A673 (cell line): ENCODE data around the gene DSCAM. TPM values are rescaled to one million over a fixed set of nuclear protein-coding genes. Genes with fewer than 3 reads are reported as not detected.

Experiments
- BruUV-seq: library from RNA; stranded (reverse); fragments of 400-500 nt; replicated peaks from 2 replicates; lab custom pipeline; 2021; lab: Mats Ljungman, UMichigan
- CTCF ChIA-PET: fragments of 300-600 bp; sonication (Branson Sonifier 250); formaldehyde crosslinking; loops from one replicate; lab custom pipeline; 2022; ENCODE audit warnings: antibody characterized with exemption; lab: Charles Lee
- POLR2A ChIA-PET: fragments of 300-600 bp; sonication (Branson Sonifier 250); formaldehyde crosslinking; loops from one replicate; lab custom pipeline; 2022; ENCODE audit warnings: antibody characterized with exemption; ENCODE audit not compliant: low non-redundant PET; lab: Charles Lee
- DNase-seq: peaks from one replicate; pipeline ENCODE4 v3.0.0-alpha.2; 2015; ENCODE audit warnings: low spot score
- H3K27ac ChIP-seq: fragments of 200-600 bp; sonication (generic); 2 replicates; pipeline ENCODE4 v1.5.1; 2016; ENCODE audit warnings: mixed run types, low read depth, mild to moderate bottlenecking, mixed read lengths, antibody characterized with exemption, low read length; ENCODE audit not compliant: poor library complexity, severe bottlenecking
- H3K27me3 ChIP-seq: fragments of 200-600 bp; sonication (generic); replicated peaks from 2 replicates; pipeline ENCODE4 v1.6.1; 2017; ENCODE audit warnings: mixed run types, low read depth, mild to moderate bottlenecking, mixed read lengths, antibody characterized with exemption, low read length; ENCODE audit not compliant: insufficient read depth, poor library complexity
- H3K36me3 ChIP-seq: fragments of 200-600 bp; sonication (generic); 2 replicates; pipeline ENCODE4 v1.6.1; 2016; ENCODE audit warnings: mixed run types, mild to moderate bottlenecking, mixed read lengths, antibody characterized with exemption, low read length; ENCODE audit not compliant: insufficient read depth, poor library complexity, severe bottlenecking
- H3K4me1 ChIP-seq: fragments of 200-600 bp; sonication (generic); 2 replicates; pipeline ENCODE4 v1.6.1; 2017; ENCODE audit warnings: mixed run types, mild to moderate bottlenecking, mixed read lengths, antibody characterized with exemption, low read length; ENCODE audit not compliant: insufficient read depth, poor library complexity, severe bottlenecking
- H3K4me3 ChIP-seq: fragments of 200-600 bp; sonication (generic); 2 replicates; pipeline ENCODE4 v1.5.1; 2016; ENCODE audit warnings: low read depth, mixed run types, mild to moderate bottlenecking, mixed read lengths, low read length; ENCODE audit not compliant: poor library complexity, severe bottlenecking
- H3K9me3 ChIP-seq: fragments of 200-600 bp; sonication (generic); 2 replicates; pipeline ENCODE4 v1.6.1; 2016; ENCODE audit warnings: mixed run types, low read depth, mild to moderate bottlenecking, mixed read lengths, antibody characterized with exemption, low read length; ENCODE audit not compliant: poor library complexity, severe bottlenecking
- CTCF ChIP-seq: fragments of 300-800, 200-600 bp; sonication (generic); conservative IDR thresholded peaks from 2 replicates; pipeline ENCODE4 v1.5.1; 2017; ENCODE audit warnings: low read depth, mild to moderate bottlenecking, antibody characterized with exemption, low read length, moderate library complexity, mixed read lengths
- EZH2 ChIP-seq: fragments of 200-600 bp; sonication (generic); IDR thresholded peaks from 2 replicates; pipeline ENCODE4 v1.6.1; 2017; ENCODE audit warnings: borderline replicate concordance, low read depth, mild to moderate bottlenecking, mixed read lengths, antibody characterized with exemption, low read length; ENCODE audit not compliant: poor library complexity, severe bottlenecking
- intact Hi-C: fragments of 100-400 bp; cut with micrococcal nuclease; formaldehyde crosslinking; loops from one replicate; pipeline ENCODE4 v1.10.0; 2022; ENCODE audit not compliant: unreplicated experiment
- total RNA-seq: library from RNA; stranded (reverse); gene quantifications from 2 replicates; pipeline ENCODE4 v1.2.3, GENCODE V29; 2021

Gene DSCAM
- total RNA-seq, 1 experiment from 2014 or later, result not detected

DNA sequence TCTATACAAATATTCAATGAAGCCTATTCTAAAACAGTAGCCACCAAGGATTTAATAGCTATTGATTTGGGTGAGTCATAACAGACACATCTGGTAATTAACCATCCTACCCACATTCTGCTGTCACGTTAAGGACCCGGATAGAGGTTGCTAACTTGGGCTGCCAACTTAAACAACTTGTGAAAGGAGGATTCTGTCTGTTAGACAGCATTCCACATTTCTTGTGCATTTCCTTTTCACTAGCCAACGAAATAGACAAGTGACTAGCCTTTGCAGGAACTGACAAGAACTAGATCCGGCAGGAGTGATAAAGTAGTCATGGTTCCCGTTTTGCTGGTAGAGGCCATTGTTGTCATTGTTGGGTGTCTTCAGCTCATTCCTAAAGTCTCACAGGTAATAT lies 9.5 kb downstream of the DSCAM start:
- TF ChIP-seq EZH2 (no peak), CTCF (no peak)
- intact Hi-C loops, result no loop called here
- ChIA-PET CTCF (no interaction called here), POLR2A (no interaction called here)
- H3K4me1 ChIP-seq, result no peaks in the 10 kb centered on the region
- no peak overlapping the region for H3K27ac ChIP-seq
- peaks cover 20% of the 10 kb centered on the region for H3K9me3 ChIP-seq
- DNase-seq, result no peak
- H3K36me3 ChIP-seq, result no peaks in the 10 kb centered on the region
- H3K4me3 ChIP-seq, result no peak overlapping the region
- H3K27me3 ChIP-seq, result no peaks in the 10 kb centered on the region
- BruUV-seq, result no TSS peak

- Histone ChIP-seq H3K4me3 (no peak overlapping the region), H3K36me3 (no peaks in the 10 kb centered on the region), H3K27ac (no peak overlapping the region), H3K4me1 (no peaks in the 10 kb centered on the region), H3K9me3 (peaks cover 14% of the 10 kb centered on the region), H3K27me3 (no peaks in the 10 kb centered on the region)
- CTCF ChIA-PET, result no interaction called here
- POLR2A ChIA-PET, result no interaction called here
- no TSS peak for BruUV-seq
- no peak for DNase-seq
- intact Hi-C loops, result no loop called here
- TF ChIP-seq CTCF (no peak), EZH2 (no peak)
Observed at GRCh38 chr21:40835184-40835694, 11.7 kb downstream of the DSCAM start.

GRCh38 chr21:40833184-40833583 lies 13.8 kb downstream of the DSCAM start:
- Histone ChIP-seq H3K4me3 (no peak overlapping the region), H3K4me1 (no peaks in the 10 kb centered on the region), H3K27ac (no peak overlapping the region), H3K9me3 (peaks cover 11% of the 10 kb centered on the region), H3K27me3 (no peaks in the 10 kb centered on the region), H3K36me3 (no peaks in the 10 kb centered on the region)
- ChIA-PET CTCF (no interaction called here), POLR2A (no interaction called here)
- intact Hi-C loops, result no loop called here
- TF ChIP-seq CTCF, result no peak
- no peak for TF ChIP-seq EZH2
- no peak for DNase-seq
- BruUV-seq, result no TSS peak
